Measurements from ENCODE around the gene ZFP36L2.

DNA sequence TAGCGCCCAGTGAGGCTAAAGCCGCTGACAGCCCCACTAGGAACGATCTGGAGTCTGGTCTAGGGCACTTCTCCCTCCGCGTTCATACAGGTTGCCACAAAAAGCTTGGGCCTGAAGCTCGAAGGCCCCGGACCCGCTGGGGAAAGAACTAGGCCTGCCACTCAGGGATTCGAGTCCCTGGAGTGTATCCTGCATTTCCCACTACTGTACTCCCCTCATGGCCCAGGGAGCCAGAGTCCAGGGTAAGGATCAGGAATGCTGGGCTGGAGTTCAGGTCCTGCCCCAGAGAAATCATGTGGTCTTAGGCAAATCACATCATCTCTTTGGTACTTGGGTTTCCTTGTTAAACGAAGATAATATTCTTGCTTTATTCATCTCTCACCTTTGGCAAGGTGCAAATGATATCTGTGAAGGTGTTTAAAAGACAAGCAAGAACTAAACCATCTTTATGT lies 1.4 kb upstream of the ZFP36L2 start:
- TF ChIP-seq CREB1 (CRISPR knock-in tag; IDR thresholded peaks at IDR 0.05; ENCODE audit: low read depth) (no peak), POLR2AphosphoS5 (IDR thresholded peaks at IDR 0.05; ENCODE audit: low read depth) (no peak)
- TF ChIP-seq, protein P1, sequence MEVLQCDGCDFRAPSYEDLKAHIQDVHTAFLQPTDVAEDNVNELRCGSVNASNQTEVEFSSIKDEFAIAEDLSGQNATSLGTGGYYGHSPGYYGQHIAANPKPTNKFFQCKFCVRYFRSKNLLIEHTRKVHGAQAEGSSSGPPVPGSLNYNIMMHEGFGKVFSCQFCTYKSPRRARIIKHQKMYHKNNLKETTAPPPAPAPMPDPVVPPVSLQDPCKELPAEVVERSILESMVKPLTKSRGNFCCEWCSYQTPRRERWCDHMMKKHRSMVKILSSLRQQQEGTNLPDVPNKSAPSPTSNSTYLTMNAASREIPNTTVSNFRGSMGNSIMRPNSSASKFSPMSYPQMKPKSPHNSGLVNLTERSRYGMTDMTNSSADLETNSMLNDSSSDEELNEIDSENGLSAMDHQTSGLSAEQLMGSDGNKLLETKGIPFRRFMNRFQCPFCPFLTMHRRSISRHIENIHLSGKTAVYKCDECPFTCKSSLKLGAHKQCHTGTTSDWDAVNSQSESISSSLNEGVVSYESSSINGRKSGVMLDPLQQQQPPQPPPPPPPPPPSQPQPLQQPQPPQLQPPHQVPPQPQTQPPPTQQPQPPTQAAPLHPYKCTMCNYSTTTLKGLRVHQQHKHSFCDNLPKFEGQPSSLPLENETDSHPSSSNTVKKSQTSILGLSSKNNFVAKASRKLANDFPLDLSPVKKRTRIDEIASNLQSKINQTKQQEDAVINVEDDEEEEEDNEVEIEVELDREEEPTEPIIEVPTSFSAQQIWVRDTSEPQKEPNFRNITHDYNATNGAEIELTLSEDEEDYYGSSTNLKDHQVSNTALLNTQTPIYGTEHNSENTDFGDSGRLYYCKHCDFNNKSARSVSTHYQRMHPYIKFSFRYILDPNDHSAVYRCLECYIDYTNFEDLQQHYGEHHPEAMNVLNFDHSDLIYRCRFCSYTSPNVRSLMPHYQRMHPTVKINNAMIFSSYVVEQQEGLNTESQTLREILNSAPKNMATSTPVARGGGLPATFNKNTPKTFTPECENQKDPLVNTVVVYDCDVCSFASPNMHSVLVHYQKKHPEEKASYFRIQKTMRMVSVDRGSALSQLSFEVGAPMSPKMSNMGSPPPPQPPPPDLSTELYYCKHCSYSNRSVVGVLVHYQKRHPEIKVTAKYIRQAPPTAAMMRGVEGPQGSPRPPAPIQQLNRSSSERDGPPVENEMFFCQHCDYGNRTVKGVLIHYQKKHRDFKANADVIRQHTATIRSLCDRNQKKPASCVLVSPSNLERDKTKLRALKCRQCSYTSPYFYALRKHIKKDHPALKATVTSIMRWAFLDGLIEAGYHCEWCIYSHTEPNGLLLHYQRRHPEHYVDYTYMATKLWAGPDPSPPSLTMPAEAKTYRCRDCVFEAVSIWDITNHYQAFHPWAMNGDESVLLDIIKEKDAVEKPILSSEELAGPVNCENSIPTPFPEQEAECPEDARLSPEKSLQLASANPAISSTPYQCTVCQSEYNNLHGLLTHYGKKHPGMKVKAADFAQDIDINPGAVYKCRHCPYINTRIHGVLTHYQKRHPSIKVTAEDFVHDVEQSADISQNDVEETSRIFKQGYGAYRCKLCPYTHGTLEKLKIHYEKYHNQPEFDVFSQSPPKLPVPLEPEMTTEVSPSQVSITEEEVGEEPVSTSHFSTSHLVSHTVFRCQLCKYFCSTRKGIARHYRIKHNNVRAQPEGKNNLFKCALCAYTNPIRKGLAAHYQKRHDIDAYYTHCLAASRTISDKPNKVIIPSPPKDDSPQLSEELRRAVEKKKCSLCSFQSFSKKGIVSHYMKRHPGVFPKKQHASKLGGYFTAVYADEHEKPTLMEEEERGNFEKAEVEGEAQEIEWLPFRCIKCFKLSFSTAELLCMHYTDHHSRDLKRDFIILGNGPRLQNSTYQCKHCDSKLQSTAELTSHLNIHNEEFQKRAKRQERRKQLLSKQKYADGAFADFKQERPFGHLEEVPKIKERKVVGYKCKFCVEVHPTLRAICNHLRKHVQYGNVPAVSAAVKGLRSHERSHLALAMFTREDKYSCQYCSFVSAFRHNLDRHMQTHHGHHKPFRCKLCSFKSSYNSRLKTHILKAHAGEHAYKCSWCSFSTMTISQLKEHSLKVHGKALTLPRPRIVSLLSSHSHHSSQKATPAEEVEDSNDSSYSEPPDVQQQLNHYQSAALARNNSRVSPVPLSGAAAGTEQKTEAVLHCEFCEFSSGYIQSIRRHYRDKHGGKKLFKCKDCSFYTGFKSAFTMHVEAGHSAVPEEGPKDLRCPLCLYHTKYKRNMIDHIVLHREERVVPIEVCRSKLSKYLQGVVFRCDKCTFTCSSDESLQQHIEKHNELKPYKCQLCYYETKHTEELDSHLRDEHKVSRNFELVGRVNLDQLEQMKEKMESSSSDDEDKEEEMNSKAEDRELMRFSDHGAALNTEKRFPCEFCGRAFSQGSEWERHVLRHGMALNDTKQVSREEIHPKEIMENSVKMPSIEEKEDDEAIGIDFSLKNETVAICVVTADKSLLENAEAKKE (CRISPR knock-in tag; IDR thresholded peaks at IDR 0.05) = no peak

Data from GM23338 (cell line).